Measurements from ENCODE around the gene ZFR.

GRCh38 chr5:32428426-32428825 is 16.1 kb downstream of the ZFR start:
- TF ChIP-seq CTCF (IDR thresholded peaks at IDR 0.05) = no peak
- TF ChIP-seq EP300 (IDR thresholded peaks at IDR 0.05) = no peak
- no peak for TF ChIP-seq POLR2A (IDR thresholded peaks at IDR 0.05)

All from ovary (tissue), 3 donors.